Stimulated activated CD4-positive, alpha-beta T cell treated with anti-CD3 and anti-CD28 coated beads, TNF-alpha, amount 100 ng/mL, for 48 hours (primary cell): ENCODE data around the gene HADH.
"Not testable (repeated sequence)": the region's sequence is repeated elsewhere in the genome, so short reads cannot be mapped to it uniquely, and the experiment has no call there.

Experiments used
- DNase-seq, 3 donors: peaks; one replicate each; pipeline ENCODE4 v3.0.0-alpha.2; 2020; ENCODE audit warnings: low read depth in 3 of 3

The HADH gene

DNA sequence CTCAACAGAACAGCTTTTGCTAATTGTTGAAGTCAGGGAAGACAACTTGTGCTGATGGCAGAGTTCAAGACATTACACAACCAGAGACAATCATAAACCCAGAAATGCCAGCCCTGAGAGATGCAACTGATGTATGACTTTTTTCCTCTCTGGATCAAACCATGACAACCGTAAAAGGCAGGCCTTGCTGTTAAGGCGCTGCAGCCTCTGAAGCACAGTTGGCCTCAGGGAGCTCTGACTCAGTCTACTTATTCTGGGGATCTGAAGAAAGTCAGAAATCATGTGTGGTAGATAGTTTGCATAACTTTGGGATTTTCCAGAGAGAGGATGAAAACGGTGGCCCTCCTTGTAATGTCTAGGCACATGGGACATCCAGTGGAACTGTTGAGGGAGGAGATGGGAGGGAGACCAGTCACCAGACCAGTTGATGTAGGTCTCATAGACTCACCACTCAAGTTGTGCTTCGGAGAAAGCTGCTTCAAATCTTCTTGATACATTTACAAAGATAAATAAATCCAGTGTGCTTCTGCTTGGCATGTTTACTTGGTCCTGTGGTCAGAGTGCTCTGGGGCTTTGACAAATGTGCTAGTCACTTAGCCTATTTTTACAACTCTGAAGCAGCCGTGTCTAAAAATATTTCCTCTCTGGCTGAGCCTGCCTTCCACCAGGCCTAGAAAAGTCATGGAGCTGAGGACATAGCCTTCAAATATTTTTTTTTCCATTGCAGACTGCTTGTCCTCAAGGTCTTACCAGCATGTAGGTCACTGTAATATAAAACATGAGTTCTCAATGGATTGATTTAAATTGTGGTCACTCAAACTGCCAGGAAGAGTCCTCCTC lies 7.5 kb downstream of the HADH start:
- DNase-seq, result no peak

DNA sequence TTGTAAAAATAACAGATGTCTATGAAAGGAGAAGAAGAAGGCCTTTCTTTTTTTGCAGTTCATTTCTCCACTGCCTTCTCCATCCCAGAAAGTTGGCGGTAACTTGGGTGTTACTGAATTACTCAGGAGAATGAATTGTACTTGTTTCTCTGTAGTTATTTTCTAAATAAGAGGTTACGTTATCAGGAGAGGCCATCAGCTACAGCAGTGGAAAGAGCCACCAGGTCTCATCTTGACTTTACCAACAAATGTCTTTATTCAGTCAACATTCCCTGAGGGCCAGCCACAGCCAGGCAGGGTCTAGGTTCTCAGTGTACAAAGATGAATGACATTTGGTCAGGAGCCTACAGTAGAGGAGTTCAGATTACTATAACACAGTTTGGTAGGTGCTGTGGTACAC lies 8.1 kb downstream of the HADH start:
- no peak for DNase-seq

DNA sequence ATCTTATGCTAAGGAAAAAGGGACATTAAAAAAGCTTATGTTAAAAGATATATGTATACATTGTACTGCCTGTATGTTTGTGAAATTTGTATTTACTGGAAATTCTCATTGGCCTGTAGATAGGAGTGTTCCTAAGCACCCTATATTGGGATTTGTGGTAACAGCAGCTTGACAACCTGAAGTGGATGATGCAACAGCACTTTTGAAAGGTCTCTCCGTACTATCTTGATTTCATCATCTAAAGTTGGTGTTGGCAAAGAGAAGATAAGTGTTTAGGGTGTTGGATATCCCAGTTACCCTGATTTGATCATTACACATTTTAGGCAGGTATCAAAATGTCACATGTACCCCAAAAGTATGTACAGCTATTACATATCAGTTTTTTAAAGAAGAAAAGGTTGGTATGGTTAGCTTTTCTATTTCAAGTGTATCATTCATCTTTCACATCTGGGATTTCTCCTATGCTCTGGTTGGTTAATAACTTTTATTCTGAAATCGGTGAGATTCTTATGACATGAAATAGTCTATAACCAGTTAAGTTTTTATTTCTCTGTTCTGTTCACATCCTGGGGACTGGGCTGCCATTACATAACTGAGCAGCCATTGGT lies 10.3 kb downstream of the HADH start:
- no peak for DNase-seq

DNA sequence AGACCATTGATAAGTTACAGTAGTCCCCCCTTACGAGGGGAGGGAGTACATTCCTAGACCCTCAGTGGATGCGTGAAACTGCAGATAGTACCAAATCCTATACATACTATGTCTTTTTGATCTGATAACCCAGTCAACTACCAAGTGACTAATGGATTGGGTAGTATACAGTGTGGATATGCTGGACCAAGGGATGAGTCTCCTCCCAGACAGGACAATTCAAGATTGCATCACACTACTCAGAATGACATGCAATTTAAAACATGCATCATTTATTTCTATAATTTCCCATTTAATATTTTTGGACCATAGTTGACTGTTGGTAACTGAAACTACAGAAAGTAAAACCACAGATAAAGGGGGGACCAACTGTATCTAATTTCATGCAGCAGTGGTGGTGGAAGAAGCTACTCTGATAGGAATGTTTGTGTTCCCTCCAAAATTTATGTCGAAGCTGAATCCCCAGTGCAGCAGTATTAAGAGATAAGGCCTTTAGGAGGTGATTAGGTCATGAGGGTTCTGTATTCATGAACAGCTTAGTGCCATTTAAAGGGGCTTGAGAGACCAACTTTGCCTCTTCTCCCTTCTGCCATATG lies 11.9 kb downstream of the HADH start:
- DNase-seq, result no peak

DNA sequence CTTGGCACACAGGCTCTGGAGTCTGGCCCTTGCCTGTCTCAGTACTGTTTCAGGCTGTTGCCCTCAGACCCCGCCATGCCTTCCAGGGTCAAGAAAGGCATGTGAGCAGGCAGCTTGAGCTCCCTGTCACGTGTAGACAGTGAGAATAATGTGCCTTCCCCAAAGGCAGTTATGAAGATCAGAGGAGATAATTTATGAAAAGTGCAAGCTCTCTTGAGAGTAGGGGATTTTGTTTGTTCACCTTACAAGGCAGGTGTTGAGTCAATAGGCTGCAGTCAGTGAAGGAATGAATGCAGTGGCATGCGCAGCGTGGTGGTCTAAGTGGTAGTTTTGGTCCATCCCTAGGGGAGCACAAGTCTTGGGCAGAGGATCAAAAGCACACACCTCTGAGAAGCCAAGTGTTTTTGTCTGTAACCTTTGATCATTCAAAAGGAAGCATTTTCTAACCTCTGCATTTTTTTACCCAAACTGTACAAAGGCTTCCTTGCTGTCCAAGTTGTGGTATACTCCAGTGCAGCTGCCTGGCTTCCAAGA lies 14.4 kb downstream of the HADH start:
- no peak for DNase-seq

DNA sequence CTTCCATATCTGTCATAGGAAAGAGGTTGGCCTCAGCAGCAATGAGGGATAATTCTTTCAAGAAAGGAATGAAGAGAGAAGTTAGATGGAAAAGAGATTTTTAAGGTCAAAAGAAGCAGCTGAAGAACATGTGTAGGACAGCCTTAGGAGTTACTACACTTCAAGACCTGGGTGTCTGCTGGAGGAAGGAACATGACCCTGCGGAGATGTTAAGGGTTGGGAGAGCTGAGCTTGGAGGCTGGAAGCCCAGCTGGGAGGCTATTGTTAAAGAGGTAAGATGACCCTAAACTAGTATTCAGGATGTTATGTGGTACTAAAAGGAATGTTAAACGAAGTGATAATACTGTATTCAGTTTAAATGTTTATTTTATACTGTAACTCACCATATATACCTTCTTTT lies 15.0 kb downstream of the HADH start:
- no peak for DNase-seq

DNA sequence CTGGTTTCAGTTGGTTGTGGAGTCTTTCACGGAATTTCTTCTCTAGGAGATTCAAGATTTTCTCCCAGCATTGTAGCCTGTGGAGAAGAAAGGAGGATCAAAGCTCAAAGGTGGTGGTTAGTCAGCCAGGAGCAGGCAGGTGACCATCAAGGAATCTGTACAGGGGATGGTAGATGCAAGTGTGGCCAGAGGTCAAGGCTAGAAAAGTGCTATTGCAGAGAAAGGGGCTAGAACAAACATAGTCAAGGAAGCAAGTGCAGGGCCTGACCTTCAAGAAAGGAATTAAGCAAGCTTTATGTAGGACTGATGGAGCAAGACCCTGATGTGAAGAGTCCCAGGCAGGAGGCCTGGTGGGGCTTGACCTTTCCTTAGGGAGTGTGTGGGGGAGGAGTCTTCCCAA lies 16.1 kb downstream of the HADH start:
- DNase-seq, result no peak

DNA sequence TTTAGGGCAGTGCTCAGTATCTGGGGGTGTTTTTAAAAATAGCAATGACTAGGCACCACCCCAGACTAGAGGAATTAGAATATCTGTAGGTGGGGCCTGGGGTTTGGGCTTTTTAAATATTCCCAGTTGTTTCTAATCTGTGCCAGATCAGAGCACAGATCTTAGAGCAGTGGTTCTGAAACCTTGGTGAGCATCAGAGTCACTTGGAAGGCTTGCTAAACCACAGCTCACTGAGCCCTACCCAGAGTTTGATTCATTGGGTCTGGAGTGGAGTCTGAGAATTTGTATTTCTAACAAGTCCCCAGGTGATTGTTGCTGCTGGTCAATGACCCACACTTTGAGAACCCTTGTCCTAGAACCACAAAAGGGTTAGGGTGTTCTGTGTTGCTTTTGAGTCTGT lies 16.7 kb downstream of the HADH start:
- DNase-seq, result no peak

DNA sequence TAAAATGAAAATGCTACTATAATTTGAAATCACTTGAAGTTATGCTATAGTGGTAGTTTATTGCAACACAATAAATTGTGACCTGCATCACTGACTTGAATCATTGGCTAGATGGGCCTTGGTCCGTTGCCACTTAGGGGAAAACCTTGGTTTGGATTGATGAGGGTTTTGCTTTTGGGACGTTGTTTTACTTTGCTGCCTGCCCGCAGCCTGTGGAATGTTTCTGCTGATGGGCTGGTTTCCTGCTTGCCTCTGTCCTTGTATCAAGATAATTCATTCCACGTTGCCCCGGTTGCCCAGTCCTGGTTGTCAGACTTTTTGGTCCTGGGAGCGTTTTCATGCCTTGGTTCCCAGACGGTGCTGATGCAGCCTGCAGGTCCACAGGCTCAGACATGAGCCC lies 18.3 kb downstream of the HADH start:
- no peak for DNase-seq

DNA sequence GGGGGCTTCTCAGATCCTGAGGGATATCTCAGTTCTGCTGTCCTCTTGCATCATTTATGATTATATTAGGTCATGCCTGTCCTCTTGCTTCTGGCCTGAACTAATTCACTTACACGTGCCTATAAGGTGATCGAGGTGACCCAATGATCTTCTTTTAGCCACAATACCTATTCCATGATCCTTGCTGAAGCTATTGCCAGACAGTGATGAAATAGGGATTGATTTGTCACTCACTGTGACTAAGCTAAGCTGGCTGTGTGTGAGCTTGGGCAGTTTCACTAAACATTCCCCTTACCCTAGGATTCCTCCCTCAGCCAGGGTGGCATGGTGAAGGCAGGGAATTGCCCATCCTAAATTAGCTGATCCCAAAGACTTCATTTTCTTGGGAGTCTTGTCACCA lies 19.0 kb downstream of the HADH start:
- DNase-seq, result no peak

DNA sequence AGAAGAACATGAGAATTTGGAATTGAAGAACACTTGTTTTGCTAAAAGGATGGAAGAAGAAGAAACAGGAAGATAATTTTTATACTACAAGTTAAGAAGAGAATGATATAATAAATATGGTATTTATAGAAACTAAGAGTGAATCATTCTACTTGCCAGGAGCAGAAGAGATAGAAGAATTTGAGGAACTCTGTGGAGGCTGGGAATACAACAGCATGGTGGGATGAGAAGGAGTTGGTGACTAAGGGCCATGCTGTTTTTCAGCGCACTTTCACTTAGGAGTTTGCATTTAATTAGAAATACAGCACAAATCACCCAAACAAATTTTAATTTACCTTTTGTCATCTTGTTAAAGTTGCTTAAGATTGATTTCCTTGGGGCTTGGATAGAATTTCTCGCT lies 20.5 kb downstream of the HADH start:
- DNase-seq, result no peak

DNA sequence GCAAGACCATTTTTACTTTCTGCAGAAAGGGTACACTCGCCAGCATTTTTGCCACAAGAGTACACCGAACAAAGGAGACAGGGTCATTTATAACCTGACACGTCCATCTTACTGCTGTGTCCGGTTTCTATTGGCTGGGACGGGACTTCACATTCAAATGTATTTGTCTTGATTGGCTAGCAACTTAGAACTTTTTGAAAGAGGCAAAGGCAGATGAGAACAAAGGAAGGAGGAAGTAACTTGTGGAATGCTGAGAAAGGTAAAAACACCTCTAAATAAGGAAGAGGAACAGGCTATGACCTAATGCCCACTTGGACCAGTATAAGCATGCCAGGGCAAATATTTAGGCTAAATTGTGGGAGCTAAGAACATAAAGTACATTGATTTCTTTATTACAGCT lies 22.7 kb downstream of the HADH start:
- DNase-seq, result not testable (repeated sequence)

DNA sequence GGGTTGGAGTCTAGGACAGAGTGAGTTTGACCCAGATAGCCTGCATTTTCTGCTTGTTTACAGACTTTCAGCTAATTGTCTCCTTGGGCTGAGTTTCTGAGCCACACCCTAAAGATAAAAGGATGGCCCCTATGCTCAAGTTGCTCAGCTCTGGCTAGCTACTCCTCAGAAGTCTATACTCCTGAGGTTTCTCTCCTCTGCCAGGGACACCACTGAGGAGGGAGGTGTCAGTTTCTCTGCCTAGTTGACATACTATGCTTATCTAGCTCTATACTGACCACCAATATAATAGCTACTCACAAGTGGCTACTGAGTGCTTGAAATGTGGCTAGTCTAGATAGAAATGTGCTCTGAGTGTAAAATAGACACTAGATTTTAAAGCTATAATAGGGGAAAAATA lies 23.6 kb downstream of the HADH start:
- no peak for DNase-seq

DNA sequence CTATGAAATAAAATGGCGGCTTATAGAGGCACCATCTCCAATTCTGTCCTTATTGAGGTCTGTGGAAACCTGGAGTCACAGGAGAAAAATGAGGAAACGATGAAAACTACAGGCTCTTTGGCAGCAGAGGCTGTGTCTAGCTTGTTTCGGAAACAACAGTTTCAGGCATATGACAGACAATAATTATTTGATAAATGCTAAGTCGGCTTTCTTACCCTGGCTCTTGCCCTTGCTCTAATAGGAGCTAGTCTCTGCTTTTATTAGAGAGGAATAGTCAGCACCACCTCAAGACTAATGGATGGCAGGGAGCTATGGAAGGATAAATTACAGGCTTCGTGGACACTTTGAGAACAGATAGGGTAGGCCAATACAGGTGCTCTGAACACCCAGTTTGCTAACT lies 24.3 kb downstream of the HADH start:
- no peak for DNase-seq

DNA sequence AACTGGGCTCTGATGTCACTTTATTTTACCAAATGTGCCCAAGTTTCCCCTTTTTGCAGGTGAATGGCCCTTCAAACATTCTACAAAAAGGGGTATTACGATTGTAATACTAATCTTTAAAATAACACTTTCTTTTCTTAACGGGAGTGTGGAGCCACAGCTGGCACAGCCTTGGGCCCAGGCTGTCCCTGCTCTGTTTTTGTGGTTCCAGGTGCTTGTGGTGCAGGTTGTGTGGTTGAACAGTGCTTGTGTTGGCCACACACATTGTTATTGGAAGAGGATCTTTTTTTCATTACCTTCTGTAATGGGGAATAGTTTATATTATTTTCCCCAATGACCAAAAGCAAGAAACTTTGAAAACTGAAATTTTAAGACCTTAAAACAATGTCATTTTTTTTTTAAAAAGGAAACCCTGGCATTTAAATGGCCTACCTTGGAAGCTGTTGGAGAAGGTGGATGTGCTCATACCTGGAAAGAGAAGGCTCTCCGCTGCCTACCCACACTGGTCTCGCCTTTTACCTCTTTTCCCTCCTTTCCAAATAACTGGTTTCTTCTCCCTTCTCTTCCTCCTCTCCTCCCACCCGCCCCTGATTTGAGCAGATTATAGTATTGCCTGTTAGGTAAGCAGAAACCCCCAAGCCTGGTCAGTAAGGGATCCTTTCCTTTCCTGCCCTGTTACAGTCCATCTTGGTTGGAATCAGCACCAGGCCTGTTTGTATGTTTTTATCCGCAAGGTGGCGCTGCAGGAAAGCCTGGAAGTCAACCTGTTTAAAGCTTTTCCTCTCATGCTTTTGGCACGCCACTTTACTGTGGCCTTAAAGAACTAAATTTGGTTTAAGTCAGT lies 28.6 kb downstream of the HADH start:
- DNase-seq, result peak; percentile 60 to 81 (median 76)

DNA sequence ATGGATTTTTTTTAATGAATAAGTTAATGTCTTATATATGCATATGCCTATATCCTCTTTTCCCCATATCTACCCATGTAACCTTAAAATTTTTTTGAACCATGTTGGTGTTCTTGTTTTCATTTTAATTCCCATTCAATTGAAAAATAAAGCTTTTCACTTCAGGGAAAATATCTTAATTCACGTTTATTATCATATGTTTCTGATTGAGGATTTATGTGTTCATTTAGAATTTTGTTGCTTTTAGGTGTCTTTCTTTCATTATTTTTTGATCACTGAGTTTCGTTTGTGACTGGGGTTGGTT lies 29.1 kb downstream of the HADH start:
- no peak for DNase-seq

DNA sequence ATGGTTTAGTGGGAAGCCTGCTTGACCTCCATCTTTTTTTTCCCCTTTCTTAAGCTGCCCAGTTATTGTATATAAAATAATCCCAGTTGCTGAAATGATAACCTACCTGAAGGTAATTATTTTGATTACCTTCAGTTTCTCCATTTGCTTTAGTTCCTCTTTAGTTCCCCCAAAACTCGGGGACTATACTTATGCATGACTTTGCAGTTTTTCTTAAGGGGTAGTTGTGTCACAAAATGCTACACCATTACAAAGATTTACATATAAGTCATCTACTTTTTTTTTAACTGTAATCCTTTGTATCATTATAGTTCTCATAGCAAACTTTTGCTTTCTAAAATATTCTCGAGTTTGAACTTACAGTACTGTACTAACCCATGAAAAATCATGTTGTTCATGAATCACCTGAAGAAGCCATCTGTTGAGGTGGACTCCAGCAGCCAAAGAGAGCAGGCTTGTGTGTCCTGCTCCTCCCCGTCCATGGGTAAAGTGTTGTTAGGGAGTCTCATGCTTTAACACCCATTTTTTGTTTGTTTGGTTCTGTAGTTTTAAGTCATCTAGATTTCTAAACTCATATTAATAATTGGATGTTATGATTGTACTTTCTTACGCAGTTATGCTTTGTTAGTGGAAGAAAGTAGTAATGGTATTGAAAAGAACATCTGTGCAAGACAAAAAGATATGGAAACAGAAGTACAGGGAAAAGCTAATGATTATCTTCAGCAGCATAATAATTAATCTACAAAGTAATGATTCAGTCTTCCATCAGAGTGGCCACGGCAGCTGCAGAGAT lies 34.6 kb downstream of the HADH start:
- no peak for DNase-seq

DNA sequence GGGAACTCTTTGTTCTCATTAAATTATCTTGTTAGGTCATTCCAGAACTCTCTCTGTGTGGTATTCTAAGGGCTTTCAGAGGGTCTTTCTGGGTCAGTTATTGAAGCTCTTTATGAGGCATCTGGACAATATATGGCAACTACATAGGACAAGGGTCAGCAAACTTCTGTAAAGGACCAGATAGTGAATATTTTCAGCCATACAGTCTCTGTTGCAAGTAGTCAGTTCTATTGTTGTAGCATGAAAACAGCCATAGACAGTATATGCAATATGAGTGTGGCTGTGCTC lies 35.1 kb downstream of the HADH start:
- no peak for DNase-seq

DNA sequence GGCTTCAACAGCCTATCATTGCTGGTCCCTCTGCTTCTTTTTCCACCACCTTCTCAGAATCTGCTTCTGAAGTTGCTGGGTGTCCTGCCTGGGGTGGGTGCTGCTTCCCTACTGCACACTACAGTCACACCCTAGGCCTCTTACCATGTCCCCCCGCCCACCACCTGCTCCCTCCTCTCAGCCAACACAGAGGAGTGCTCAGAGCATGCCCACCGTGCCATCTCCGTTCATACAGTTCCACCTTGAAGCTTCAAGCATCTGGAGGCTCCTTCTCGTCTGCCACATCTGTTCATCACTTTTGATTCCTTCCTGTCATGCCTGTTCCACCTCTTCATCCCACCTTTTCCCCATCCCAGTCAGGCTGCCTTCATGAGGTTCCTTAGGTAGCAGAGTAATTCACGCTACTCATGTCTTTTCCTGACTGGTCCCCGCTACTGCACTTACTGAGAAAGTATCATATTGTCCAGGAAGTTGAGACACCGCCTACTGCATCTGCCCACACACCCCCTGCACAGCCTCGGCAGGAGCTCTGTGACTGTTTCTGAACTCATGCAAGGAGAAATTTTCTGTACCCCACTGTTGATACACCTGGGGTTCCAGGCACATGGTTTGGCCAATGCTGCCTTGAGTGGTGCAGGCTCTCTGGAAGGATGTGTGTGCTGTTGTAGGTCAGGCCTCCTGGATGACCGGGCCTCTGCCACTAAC lies 39.5 kb downstream of the HADH start:
- no peak for DNase-seq

DNA sequence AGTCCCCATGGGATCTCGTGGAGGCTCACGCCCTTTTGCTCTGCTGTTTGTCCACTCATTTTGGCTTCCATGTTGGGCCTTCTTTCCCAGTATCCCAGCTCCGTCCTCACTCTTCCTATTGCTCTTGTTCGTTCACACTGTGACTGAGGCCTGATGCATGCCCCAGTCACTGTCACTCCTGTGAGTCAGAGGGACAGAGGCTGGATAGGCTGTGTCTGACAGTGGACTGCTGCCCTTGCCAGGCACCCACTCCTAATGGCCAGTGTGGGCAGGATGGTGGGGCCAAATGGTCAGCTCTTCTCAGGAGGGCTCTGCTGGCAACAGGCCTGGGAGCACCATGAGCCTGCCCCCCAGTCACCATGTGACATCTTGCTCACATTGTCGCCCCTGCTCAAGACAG lies 40.0 kb downstream of the HADH start:
- no peak for DNase-seq

DNA sequence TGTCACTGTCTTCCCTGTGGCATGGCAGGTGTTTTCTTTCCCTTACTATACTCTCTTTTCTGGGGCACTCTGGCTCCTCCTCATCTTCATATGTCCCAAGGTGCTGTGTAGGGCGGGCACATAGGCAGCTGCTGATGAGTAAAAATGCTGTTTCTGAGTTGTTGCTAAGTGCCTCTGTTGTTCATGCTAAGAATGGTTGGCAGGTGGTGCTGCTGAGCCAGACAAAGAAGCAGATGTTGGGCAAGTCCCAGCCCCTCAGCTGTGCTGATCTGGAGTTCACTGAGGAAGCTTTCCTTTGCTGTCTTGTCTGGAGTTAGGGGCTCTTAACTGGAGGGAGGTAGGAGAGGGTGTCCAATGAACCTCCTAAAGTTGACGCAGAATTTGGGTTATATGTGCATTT lies 40.6 kb downstream of the HADH start:
- DNase-seq, result peak; percentile 44 to 59 (median 56)
